NK-92 treated with Interleukin-12 subunit alpha and Interleukin-12 subunit beta, amount 100 ng/mL, for 24 hours (cell line): ENCODE measurements around the gene LRRC51.
A peak's percentile ranks its signal among the peaks of the same experiment; 100 is the strongest.
"Not testable (repeated sequence)": the region's sequence is repeated elsewhere in the genome, so short reads cannot be mapped to it uniquely, and the experiment has no call there.

Experiments
- DNase-seq: peaks from one replicate; lab custom pipeline; 2025; lab: John Stamatoyannopoulos, UW

LRRC51 gene

GRCh38 chr11:72111300-72112142 is 30.9 kb downstream of the LRRC51 start:
- DNase-seq, result no peak

GRCh38 chr11:72112143-72112977 is 31.7 kb downstream of the LRRC51 start, which contains the start of gene ANAPC15:
TSS of gene ANAPC15 (minus strand) at chr11:72112695. CDS start at chr11:72111276, 1,419 bp downstream.
- DNase-seq, result peak; percentile 96

- no peak for DNase-seq
These were observed 32.5 kb downstream of the LRRC51 start for GRCh38 chr11:72112978-72113808.

GRCh38 chr11:72114570-72114969 is 33.9 kb downstream of the LRRC51 start:
- no peak for DNase-seq

- no peak for DNase-seq
These were observed 35.5 kb downstream of the LRRC51 start for GRCh38 chr11:72116019-72116755.

- DNase-seq, result peak; percentile 14
These were observed 38.5 kb downstream of the LRRC51 start for GRCh38 chr11:72119198-72119597.

- no peak for DNase-seq
These were observed 40.3 kb downstream of the LRRC51 start for GRCh38 chr11:72120930-72121329.

- DNase-seq, result no peak
These were observed 42.0 kb downstream of the LRRC51 start for GRCh38 chr11:72122607-72123006.

- no peak for DNase-seq
These were observed 42.5 kb downstream of the LRRC51 start for GRCh38 chr11:72123117-72123653.

GRCh38 chr11:72124046-72124445 is 43.4 kb downstream of the LRRC51 start:
- DNase-seq, result no peak

- DNase-seq, result no peak
These were observed 45.3 kb downstream of the LRRC51 start for GRCh38 chr11:72125956-72126355.

- no peak for DNase-seq
These were observed 47.3 kb downstream of the LRRC51 start for GRCh38 chr11:72127923-72128322.

GRCh38 chr11:72129381-72129780 is 48.7 kb downstream of the LRRC51 start:
- no peak for DNase-seq

- no peak for DNase-seq
These were observed 52.0 kb downstream of the LRRC51 start for GRCh38 chr11:72132646-72133045.

GRCh38 chr11:72135473-72135872 is 54.8 kb downstream of the LRRC51 start, which contains the start of gene FOLR3:
TSS of gene FOLR3 (plus strand) at chr11:72135725. CDS start at chr11:72135953, 228 bp downstream.
- DNase-seq, result not testable (repeated sequence)

- no peak for DNase-seq
These were observed 55.4 kb downstream of the LRRC51 start for GRCh38 chr11:72135891-72136683.

- no peak for DNase-seq
These were observed 56.1 kb downstream of the LRRC51 start for GRCh38 chr11:72136684-72137262.

GRCh38 chr11:72138821-72139390 is 58.3 kb downstream of the LRRC51 start:
- DNase-seq, result no peak

GRCh38 chr11:72139500-72139899 is 58.9 kb downstream of the LRRC51 start:
- no peak for DNase-seq
